Stimulated activated naive B cell treated with anti-CD40 and anti-IgM and Interleukin-4, amounts not matched to agents 10 μg/mL and 1 μg/mL and 100 μg/mL, for 72 hours (primary cell): ENCODE measurements around the gene LRRC49.
"Not testable (repeated sequence)": the region's sequence is repeated elsewhere in the genome, so short reads cannot be mapped to it uniquely, and the experiment has no call there.

Experiments
- ATAC-seq, 2 donors: fragments of 150-1000 bp; cut with Tn5 transposase; replicated peaks; 2 replicates each; pipeline ENCODE4 v1.10.0; 2021; ENCODE audit warnings: moderate library complexity in 1 of 2
- DNase-seq: peaks from one replicate; pipeline ENCODE4 v3.0.0; 2021
- H3K27ac Mint-ChIP-seq: one replicate; pipeline ENCODE4 v1.8.0; 2022; ENCODE audit warnings: mild to moderate bottlenecking, mixed read lengths
- H3K27me3 Mint-ChIP-seq, 2 donors: one replicate each; pipeline ENCODE4 v1.8.0; 2022; ENCODE audit warnings: mixed read lengths in 2 of 2
- H3K36me3 Mint-ChIP-seq, 2 donors: one replicate each; pipeline ENCODE4 v1.8.0; 2022; ENCODE audit warnings: mixed read lengths in 2 of 2, mild to moderate bottlenecking in 1 of 2
- H3K4me1 Mint-ChIP-seq, 2 donors: one replicate each; pipeline ENCODE4 v1.8.0; 2022; ENCODE audit warnings: mixed read lengths in 2 of 2, mild to moderate bottlenecking in 1 of 2
- H3K4me3 Mint-ChIP-seq, 2 donors: one replicate each; pipeline ENCODE4 v1.8.0; 2022; ENCODE audit warnings: mild to moderate bottlenecking in 2 of 2, mixed read lengths in 2 of 2, moderate library complexity in 1 of 2
- H3K9me3 Mint-ChIP-seq, 2 donors: one replicate each; pipeline ENCODE4 v1.8.0; 2022; ENCODE audit warnings: mixed read lengths in 2 of 2, mild to moderate bottlenecking in 1 of 2

Gene LRRC49

DNA sequence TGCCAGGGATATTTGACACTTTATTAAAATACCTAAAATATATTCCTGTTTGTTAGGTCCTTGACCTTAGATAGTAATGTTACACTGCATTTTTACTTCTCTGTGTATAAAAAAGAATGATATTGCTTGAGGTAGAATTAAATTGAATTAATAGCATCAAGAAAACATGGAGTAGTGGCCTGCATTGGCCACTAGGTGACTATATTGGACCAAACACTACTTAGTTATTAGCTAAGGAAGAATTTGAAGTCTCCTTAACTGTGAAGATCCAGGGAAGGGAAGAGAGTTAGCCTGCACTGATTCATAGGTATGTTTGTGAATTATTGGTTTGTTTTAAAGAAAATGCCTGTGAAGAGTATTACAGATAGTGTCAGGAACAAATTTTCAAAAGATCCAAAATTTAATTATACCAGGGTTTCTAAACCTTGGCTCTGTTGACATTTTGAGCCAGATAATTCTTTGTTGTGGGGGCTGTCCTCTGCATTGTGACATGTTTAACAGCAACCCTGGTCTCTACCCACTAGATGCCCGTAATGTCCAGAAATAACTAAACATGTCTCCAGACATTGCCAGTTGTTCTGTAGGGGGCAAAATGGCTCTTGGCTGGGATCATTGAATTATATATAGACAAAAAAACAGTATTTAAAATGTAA lies 119.0 kb downstream of the LRRC49 start:
- no peak for DNase-seq
- ATAC-seq = peak in 1 of 2 donors; percentile 42
- Mint-ChIP-seq H3K36me3 (no peaks in the 10 kb centered on the region), H3K4me3 (no peak overlapping the region), H3K27me3 (peaks cover 4 to 11% of the 10 kb centered on the region in 2 donors), H3K4me1 (peaks cover 0 to 2% of the 10 kb centered on the region in 2 donors), H3K9me3 (no peaks in the 10 kb centered on the region), H3K27ac (no peak overlapping the region)

DNA sequence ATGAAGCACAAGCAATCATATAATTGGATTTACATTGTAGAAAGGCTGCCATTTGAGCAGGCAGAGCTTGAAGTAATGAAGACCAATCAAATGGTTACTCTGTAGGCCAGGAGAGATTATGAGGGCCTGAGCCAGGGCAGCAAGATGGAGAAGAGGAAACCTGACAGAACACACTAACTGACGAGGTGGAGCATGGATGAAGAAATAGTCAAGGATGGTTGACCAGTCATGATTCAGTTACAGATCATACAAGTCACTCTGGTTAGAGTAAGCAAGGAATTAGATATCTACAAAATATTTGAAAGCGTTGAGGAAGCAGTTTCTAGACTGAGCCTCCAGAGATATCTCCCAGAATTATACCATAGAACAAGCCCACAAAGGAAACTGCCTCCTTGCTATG lies 120.8 kb downstream of the LRRC49 start:
- Mint-ChIP-seq H3K36me3 (no peaks in the 10 kb centered on the region), H3K4me1 (peaks cover 0 to 2% of the 10 kb centered on the region in 2 donors)

DNA sequence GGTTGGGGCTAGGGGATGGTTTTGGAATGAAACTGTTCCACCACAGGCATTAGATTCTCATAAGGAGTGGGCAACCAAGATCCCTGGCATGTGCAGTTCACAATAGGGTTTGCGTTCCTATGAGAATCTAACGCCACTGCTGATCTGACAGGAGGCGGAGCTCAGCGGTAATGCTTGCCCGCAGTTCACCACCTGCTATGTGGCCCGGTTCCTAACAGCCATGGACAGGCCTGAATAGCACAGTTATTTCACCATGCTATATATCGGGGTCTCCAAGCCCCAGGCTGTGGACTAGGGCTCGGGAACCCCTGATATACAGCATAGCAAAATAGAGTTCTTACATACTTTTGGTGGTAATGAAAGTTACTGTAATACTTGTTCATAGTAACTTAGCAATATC lies 122.7 kb downstream of the LRRC49 start:
- H3K27me3 Mint-ChIP-seq = peaks cover 4 to 11% of the 10 kb centered on the region in 2 donors
- H3K9me3 Mint-ChIP-seq = peaks cover 4 to 10% of the 10 kb centered on the region in 2 donors
- no peak overlapping the region for H3K4me3 Mint-ChIP-seq
- ATAC-seq (no peak), DNase-seq (no peak)
- H3K27ac Mint-ChIP-seq = no peak overlapping the region
- H3K36me3 Mint-ChIP-seq = peaks cover 0 to 4% of the 10 kb centered on the region in 2 donors
- no peaks in the 10 kb centered on the region for H3K4me1 Mint-ChIP-seq

More for the DNA sequence above, 120.8 kb downstream of the LRRC49 start:
- no peak for ATAC-seq
- H3K9me3 Mint-ChIP-seq = no peaks in the 10 kb centered on the region
- no peak overlapping the region for H3K4me3 Mint-ChIP-seq
- no peak for DNase-seq
- no peak overlapping the region for H3K27ac Mint-ChIP-seq
- peaks cover 4 to 11% of the 10 kb centered on the region in 2 donors for H3K27me3 Mint-ChIP-seq

DNA sequence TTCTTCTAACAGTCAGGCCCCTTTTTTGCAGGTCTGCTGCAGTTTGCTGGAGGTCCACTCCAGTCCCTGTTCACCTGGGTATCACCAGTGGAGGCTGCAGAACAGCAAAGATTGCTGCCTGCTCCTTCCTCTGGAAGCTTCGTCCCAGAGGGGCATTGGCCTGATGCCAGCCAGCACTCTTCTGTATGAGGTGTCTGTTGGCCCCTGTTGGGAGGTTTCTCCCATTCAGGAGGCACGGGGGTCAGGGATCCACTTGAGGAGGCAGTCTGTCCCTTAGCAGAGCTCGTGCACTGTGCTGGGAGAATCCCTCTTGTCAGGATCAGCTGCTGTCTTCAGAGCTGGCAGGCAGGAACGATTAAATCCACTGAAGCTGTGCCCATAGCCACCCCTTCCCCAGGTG lies 138.6 kb downstream of the LRRC49 start:
- not testable (repeated sequence) for H3K36me3 Mint-ChIP-seq, H3K27ac Mint-ChIP-seq, H3K4me3 Mint-ChIP-seq, H3K4me1 Mint-ChIP-seq, DNase-seq, ATAC-seq
- Mint-ChIP-seq H3K27me3 (peaks cover 6 to 19% of the 10 kb centered on the region in 2 donors), H3K9me3 (peaks cover 8 to 22% of the 10 kb centered on the region in 2 donors)

DNA sequence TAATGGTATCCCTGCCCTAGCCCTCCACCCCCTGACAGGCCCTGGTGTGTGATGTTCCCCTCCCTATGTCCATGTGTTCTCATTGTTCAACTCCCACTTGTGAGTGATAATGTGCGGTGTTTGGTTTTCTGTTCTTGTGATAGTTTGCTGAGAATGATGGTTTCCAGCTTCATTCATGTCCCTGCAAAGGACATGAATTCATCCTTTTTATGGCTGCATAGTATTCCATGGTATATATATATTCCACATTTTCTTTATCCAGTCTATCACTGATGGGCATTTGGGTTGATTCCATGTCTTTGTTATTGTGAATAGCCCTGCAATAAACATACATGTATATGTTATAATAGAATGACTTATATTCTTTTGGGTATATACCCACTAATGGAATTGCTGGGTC lies 142.9 kb downstream of the LRRC49 start:
- Mint-ChIP-seq H3K27me3 (peaks cover 6 to 11% of the 10 kb centered on the region in 2 donors), H3K9me3 (peaks cover 0 to 13% of the 10 kb centered on the region in 2 donors)
- H3K27ac Mint-ChIP-seq, DNase-seq, H3K4me1 Mint-ChIP-seq, H3K4me3 Mint-ChIP-seq, H3K36me3 Mint-ChIP-seq, ATAC-seq: not testable (repeated sequence)

DNA sequence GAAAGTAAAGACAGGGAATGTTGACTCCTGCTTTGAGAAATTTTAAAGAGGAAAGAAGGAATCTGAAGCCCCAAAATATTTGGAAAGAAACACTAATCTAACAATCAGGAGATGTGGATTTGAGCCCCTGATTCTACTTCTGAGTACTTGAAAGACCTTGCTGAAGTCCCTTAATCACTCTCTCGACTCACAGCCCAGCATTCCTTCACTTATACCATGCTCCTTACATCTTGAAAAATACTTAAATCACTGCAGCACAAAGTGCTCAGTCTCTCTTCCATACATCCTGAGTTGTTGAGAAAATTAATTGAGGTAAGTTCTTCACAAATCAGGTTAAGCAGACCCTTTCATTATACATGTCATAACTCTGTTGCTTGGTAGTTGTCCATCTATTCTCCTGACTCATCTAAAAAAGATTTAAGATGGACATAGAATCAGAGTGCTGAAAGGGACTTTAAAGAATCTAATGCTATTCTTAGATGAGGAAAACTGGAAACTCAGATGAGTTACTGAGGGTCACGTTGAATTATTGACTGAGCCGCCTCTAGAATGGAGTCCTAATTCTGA lies 149.8 kb downstream of the LRRC49 start:
- no peaks in the 10 kb centered on the region for H3K36me3 Mint-ChIP-seq
- H3K4me3 Mint-ChIP-seq = no peak overlapping the region
- H3K4me1 Mint-ChIP-seq = no peaks in the 10 kb centered on the region
- no peaks in the 10 kb centered on the region for H3K27me3 Mint-ChIP-seq
- ATAC-seq = no peak
- H3K27ac Mint-ChIP-seq = no peak overlapping the region
- H3K9me3 Mint-ChIP-seq = no peaks in the 10 kb centered on the region
- no peak for DNase-seq

- Mint-ChIP-seq H3K27me3 (no peaks in the 10 kb centered on the region), H3K27ac (no peak overlapping the region), H3K36me3 (no peaks in the 10 kb centered on the region), H3K4me3 (no peak overlapping the region), H3K4me1 (no peaks in the 10 kb centered on the region), H3K9me3 (no peaks in the 10 kb centered on the region)
- ATAC-seq = no peak
- DNase-seq = no peak
Observed at GRCh38 chr15:71043373-71043772, 150.7 kb downstream of the LRRC49 start.

DNA sequence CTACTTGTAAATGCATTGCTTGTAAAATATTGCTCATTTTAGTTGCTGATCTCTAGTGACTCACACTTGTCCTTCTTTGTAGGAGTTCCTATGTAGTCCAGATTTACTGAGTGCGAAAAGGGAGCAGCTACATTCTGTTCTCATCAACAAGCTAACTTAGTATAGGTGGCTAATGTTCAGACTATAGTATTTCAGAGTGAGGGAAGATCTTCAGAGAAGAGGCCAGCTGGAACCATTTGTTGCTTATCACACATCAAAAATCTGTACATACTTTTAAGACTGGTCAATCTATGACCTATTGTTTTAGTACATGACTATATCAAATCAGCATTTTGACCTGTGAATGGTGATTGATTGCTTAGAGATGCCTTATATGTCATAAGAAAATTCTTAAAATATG lies 151.4 kb downstream of the LRRC49 start:
- ATAC-seq = no peak
- Mint-ChIP-seq H3K4me3 (no peak overlapping the region), H3K9me3 (no peaks in the 10 kb centered on the region), H3K4me1 (no peaks in the 10 kb centered on the region), H3K27me3 (no peaks in the 10 kb centered on the region), H3K36me3 (no peaks in the 10 kb centered on the region), H3K27ac (no peak overlapping the region)
- DNase-seq = no peak

DNA sequence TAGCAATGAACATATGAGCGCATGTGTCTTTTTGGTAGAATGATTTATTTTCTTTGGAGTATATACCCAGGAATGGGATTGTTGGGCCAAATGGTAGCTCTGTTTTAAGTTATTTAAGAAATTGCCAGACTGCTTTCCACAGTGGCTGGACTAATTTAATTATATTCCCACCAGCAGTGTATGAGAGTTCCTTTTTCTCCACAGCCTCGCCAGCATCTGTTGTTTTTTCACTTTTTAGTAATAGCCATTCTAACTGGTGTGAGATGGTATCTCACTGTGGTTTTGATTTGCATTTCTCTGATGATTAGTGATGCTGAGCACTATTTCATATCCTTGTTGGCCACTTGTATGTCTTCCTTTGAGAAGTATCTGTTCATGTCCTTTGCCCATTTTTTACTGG lies 153.5 kb downstream of the LRRC49 start:
- H3K4me3 Mint-ChIP-seq, DNase-seq, H3K27me3 Mint-ChIP-seq, H3K9me3 Mint-ChIP-seq, H3K36me3 Mint-ChIP-seq, H3K27ac Mint-ChIP-seq, ATAC-seq, H3K4me1 Mint-ChIP-seq: not testable (repeated sequence)

GRCh38 chr15:71048913-71049675 lies 156.5 kb downstream of the LRRC49 start:
- no peaks in the 10 kb centered on the region for H3K4me1 Mint-ChIP-seq
- DNase-seq = no peak
- peaks cover 0 to 6% of the 10 kb centered on the region in 2 donors for H3K27me3 Mint-ChIP-seq
- no peak overlapping the region for H3K27ac Mint-ChIP-seq
- no peak for ATAC-seq
- no peaks in the 10 kb centered on the region for H3K9me3 Mint-ChIP-seq
- H3K4me3 Mint-ChIP-seq = no peak overlapping the region
- H3K36me3 Mint-ChIP-seq = no peaks in the 10 kb centered on the region

GRCh38 chr15:71049706-71050422 lies 157.2 kb downstream of the LRRC49 start:
- no peak overlapping the region for H3K27ac Mint-ChIP-seq
- H3K36me3 Mint-ChIP-seq = no peaks in the 10 kb centered on the region
- H3K4me1 Mint-ChIP-seq = no peaks in the 10 kb centered on the region
- ATAC-seq (no peak), DNase-seq (no peak)
- no peak overlapping the region for H3K4me3 Mint-ChIP-seq
- peaks cover 5 to 6% of the 10 kb centered on the region in 2 donors for H3K27me3 Mint-ChIP-seq
- H3K9me3 Mint-ChIP-seq = no peaks in the 10 kb centered on the region

GRCh38 chr15:71050461-71050860 lies 157.8 kb downstream of the LRRC49 start:
- Mint-ChIP-seq H3K9me3 (no peaks in the 10 kb centered on the region), H3K27ac (no peak overlapping the region), H3K36me3 (no peaks in the 10 kb centered on the region), H3K4me3 (no peak overlapping the region), H3K4me1 (no peaks in the 10 kb centered on the region), H3K27me3 (peaks cover 6% of the 10 kb centered on the region in 2 donors)
- ATAC-seq (no peak), DNase-seq (no peak)

GRCh38 chr15:71051539-71051938 lies 158.9 kb downstream of the LRRC49 start:
- DNase-seq (no peak), ATAC-seq (no peak)
- no peak overlapping the region for H3K4me3 Mint-ChIP-seq
- no peaks in the 10 kb centered on the region for H3K4me1 Mint-ChIP-seq
- H3K27me3 Mint-ChIP-seq = peaks cover 6% of the 10 kb centered on the region in 2 donors
- no peak overlapping the region for H3K27ac Mint-ChIP-seq
- H3K9me3 Mint-ChIP-seq = no peaks in the 10 kb centered on the region
- H3K36me3 Mint-ChIP-seq = no peaks in the 10 kb centered on the region

- no peak for DNase-seq
Observed at GRCh38 chr15:71052356-71052755, 159.7 kb downstream of the LRRC49 start.

More at GRCh38 chr15:71052356-71052755, 159.7 kb downstream of the LRRC49 start:
- no peaks in the 10 kb centered on the region for H3K9me3 Mint-ChIP-seq
- no peak overlapping the region for H3K27ac Mint-ChIP-seq
- peaks cover 6% of the 10 kb centered on the region in 2 donors for H3K27me3 Mint-ChIP-seq
- H3K4me3 Mint-ChIP-seq = no peak overlapping the region
- no peaks in the 10 kb centered on the region for H3K4me1 Mint-ChIP-seq
- no peak for ATAC-seq
- no peaks in the 10 kb centered on the region for H3K36me3 Mint-ChIP-seq
